ENCODE data around the gene TNXB.
"Not testable (repeated sequence)": the region's sequence is repeated elsewhere in the genome, so short reads cannot be mapped to it uniquely, and the experiment has no call there.

Gene TNXB

DNA sequence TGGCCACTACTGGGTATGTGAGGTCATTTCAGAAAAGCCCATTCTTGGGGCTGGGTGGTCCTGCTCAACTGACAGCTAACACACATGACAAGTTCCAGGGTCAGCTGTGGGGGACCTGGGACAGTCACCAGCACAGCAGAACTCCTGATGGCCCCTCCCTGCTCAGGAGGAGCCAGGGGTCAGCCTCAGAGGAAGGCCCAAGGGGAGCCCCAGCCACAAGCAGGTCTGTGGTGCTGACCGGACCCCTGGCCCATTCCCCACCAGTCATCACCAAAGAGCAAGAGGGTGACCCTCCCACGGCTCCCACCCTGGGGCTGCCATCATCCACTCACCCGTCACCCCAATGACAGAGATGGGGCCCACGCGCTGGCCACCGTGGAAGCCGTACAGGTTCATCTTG, 52.9 kb downstream of the TNXB start:
- DNase-seq (ENCODE audit: low spot score) = no peak

GRCh38 chr6:32055756-32056155, 53.4 kb downstream of the TNXB start:
- not testable (repeated sequence) for DNase-seq (ENCODE audit: low spot score)

DNA sequence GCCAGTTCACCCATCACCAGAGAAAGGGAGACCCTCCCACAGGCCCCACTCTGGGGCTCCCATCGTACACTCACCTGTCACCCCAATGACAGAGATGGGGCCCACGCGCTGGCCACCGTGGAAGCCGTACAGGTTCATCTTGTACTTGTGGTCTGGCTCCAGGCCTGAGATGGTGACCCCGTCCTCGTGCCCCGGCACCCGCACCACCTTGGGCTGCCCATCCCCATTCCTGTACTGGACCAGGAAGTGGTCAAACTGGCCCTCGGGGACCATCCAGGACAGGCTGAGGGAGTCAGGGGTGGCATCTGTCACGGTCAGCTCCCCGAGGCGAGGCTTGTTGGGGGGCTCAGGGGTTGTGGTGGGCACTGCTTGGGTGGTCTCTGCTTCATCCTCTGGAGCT, 55.8 kb downstream of the TNXB start:
- DNase-seq (ENCODE audit: low spot score) = not testable (repeated sequence)

DNA sequence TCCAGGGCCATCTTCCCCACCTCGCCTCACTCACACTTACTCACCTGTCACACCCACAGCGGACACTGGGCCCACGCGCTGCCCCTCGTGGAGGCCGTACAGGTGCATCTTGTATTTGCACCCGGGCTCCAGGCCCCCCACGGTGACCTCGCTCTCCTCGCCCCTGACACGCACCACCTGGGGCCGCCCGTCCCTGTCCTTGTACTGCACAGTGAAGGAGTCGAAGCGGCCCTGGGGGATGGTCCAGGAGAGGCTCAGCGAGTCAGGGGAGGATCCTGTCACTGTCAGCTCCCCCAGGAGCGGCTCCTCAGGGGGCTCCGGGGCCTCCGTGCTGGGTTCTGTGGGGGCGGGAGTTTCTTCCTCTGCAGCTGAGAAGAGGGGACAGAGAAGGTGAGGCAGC, 56.5 kb downstream of the TNXB start:
- not testable (repeated sequence) for DNase-seq (ENCODE audit: low spot score)

- no peak for DNase-seq (ENCODE audit: low spot score)
These were observed 58.6 kb downstream of the TNXB start for GRCh38 chr6:32050562-32050961.

GRCh38 chr6:32049736-32050135, 59.4 kb downstream of the TNXB start:
- DNase-seq (ENCODE audit: low spot score) = not testable (repeated sequence)

DNA sequence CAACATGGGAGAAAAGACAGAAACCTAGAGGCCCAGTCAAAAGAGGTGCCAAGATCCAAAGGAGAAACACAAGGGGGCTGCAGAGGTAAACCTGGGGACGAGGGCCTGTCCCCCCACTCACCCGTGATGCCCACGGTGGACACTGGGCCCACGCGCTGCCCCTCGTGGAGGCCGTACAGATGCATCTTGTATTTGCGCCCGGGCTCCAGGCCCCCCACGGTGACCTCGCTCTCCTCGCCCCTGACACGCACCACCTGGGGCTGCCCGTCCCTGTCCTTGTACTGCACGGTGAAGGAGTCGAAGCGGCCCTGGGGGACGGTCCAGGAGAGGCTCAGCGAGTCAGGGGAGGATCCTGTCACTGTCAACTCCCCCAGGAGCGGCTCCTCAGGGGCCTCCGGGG, 60.0 kb downstream of the TNXB start:
- not testable (repeated sequence) for DNase-seq (ENCODE audit: low spot score)

- DNase-seq (ENCODE audit: low spot score) = peak; percentile 77
These were observed 61.0 kb downstream of the TNXB start for GRCh38 chr6:32047855-32048766.

GRCh38 chr6:32047539-32047854, 61.6 kb downstream of the TNXB start:
- no peak for DNase-seq (ENCODE audit: low spot score)

DNA sequence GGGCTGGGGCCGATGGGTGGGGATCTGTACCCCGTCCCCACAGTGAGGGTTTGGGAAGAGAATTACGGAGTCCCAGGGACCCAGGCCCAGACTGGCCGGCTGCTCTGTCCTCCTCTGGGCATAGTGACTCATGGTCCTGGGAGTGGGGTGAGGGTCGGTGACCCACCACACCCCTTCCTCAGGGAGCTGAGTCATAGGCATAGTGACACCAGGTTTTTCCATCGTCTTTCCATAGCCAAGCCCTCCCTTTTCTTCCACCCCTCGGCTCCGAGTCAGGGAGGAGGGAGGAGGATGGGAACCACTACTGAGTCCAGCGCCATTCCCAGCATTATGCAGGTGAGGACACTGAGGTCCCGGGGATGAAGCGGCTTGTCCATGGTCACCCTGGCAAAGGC, 62.1 kb downstream of the TNXB start:
- peak; percentile 58 for DNase-seq (ENCODE audit: low spot score)

DNA sequence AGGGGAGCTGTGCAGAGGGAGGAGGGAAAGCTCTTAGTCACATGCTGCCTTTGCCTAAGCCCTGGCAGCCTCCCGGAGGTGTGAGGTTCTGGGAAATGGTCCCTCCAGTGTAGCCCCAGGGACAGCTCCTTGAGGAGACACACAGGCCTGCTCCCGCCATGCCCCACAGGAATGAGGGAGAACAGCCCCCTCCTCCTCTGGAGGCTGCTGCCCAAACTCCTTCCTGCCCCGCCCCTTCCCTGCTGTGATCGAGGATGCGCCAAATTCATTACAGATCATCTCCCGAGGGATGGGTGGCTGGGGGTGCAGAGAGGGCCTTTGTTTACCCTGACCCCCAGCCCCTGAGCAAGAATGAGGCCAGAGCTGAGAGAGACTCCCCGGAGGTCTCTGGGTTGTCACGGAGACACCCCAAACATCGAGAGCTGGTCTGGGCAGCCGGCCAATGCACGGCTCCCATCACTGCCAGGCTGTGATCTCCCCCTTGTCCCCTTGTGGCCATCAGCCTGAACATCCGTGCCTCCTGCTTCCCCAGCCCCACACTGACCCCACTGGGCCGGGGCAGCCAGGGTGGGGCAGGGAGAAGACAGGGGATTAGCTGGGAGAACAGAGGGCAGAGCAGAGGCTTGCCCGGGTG, 62.6 kb downstream of the TNXB start:
- peak; percentile 36 for DNase-seq (ENCODE audit: low spot score)

DNA sequence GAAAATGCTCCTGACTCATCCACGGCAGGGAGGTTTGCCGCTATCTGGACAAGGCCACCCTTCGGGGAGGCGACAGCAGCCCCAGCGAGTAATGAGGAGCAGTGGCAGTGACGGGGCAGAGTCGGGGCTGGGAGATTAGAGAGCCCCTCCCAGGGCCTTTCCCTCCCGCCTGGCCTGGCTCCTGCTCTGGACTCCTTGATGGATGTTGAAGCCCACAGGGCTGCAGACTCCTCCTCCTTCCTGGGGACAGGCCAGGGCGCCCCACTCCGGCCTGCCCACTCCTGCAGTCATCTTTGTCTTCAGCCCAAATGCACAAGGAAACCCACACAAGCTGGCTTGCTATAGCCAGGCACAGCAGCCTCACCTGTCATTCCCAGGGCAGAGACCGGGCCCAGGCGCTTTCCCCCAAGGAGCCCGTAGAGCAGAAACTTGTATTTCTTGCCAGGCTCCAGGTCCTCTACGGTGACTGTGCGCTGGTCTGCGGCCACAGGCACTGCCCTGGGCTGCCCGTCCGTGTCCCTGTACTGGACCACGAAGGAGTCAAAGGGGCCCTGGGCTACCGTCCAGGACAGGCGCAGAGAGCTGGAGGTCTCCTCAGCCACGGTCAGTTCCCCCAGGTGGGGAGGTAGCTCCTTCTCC, 63.2 kb downstream of the TNXB start:
- DNase-seq (ENCODE audit: low spot score) = no peak

DNA sequence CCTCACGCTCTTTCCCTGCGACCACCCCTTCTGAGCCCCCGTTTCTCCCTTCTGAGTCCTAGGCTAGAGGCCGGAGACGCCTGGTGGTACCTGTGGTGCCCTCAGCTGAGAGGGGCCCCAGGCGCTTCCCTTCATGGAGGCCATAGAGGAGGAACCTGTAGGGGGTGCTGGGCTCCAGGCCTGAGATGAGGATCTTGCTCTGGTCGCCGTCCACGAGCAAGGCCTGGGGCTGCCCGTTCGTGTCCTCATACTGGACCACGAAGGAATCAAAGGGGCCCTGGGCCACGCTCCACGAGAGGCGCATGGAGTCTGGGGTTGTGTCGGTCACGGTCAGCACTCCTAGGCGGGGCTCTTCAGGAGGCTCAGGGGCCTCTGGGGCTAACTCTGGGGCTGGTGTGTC, 64.2 kb downstream of the TNXB start:
- not testable (repeated sequence) for DNase-seq (ENCODE audit: low spot score)

DNA sequence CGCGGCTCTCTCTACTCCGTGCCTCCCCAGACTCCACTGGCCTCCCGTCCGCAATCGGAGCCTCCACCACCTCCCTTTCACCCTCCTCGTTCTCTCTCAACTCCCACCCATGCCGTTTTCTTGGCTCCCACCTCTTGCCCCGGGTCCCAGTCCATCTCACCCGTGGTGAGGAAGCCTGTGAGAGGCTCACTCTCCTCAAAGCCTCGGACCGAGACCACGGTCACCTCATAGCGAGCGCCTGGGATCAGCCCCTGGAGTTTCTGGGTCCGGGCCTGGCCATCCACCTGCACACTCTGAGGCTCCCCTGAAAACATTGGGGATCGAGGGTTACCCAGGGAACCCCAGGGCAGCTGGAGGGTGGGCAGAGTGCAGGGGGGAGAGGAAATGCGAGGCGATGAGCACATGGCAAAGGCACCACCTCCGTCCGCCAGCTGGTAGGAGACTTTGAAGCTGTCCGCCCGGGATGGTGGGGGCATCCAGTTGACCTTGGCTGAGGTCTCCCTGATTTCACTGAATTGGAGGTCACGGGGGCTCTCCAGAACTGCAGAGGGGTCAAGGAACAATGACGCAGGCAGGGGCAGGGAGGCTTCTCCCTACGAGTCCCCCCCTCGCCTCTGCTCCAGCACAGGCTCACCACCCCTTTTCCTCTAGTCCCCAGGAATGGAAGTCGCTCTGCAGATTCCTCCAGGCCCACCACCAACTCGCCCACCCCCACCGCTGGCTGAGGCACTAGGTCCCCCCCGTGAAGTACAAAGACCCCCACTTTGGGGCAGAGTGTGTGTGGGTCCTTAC, 65.4 kb downstream of the TNXB start:
- DNase-seq (ENCODE audit: low spot score) = not testable (repeated sequence)

- DNase-seq (ENCODE audit: low spot score) = not testable (repeated sequence)
These were observed 66.9 kb downstream of the TNXB start for GRCh38 chr6:32042276-32042675.

GRCh38 chr6:32041385-32041784, 67.8 kb downstream of the TNXB start:
- not testable (repeated sequence) for DNase-seq (ENCODE audit: low spot score)

- DNase-seq (ENCODE audit: low spot score) = not testable (repeated sequence)
These were observed 68.2 kb downstream of the TNXB start for GRCh38 chr6:32041050-32041321.

GRCh38 chr6:32040299-32041049, 68.7 kb downstream of the TNXB start:
- DNase-seq (ENCODE audit: low spot score) = not testable (repeated sequence)

- DNase-seq (ENCODE audit: low spot score) = not testable (repeated sequence)
These were observed 69.5 kb downstream of the TNXB start for GRCh38 chr6:32039321-32040274.

DNA sequence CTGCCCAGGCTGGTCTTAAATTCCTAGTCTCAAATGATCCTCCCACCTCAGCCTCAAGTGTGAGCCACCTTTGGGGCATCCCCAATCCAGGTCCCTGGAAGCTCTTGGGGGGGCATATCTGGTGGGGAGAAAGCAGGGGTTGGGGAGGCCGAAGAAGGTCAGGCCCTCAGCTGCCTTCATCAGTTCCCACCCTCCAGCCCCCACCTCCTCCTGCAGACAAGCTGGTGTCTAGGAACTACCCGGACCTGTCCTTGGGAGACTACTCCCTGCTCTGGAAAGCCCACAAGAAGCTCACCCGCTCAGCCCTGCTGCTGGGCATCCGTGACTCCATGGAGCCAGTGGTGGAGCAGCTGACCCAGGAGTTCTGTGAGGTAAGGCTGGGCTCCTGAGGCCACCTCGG, 70.3 kb downstream of the TNXB start:
- DNase-seq (ENCODE audit: low spot score) = not testable (repeated sequence)

Data from AG08395 (cell line).